ENCODE results near the gene MOSMO. TPM values are rescaled to one million over a fixed set of nuclear protein-coding genes. Genes with fewer than 3 reads are reported as not detected.

Gene MOSMO
- total RNA-seq, 4 donors from 2014 or later, result 17.9 to 39.5 (median 30.3) TPM

GRCh38 chr16:22092143-22092933 is 84.4 kb downstream of the MOSMO start, which contains the start of gene VWA3A:
Gene VWA3A (plus strand): TSS chr16:22092541. CDS start chr16:22092638, 97 bp downstream.
- H3K4me1 ChIP-seq, result no peaks in the 10 kb centered on the region
- DNase-seq, result no peak
- H3K4me3 ChIP-seq, result no peak within 1 kb of the TSS
- no peaks in the 10 kb centered on the region for H3K36me3 ChIP-seq
- TF ChIP-seq CTCF (IDR thresholded peaks at IDR 0.05) (no peak), POLR2A (IDR thresholded peaks at IDR 0.05) (no peak)
- no peaks in the 10 kb centered on the region for H3K9me3 ChIP-seq
- no peak within 1 kb of the TSS for H3K27ac ChIP-seq
- intact Hi-C loops (cut with DNase I; ENCODE audit: low total_unique reads), result no loop called here
- no peaks in the 10 kb centered on the region for H3K27me3 ChIP-seq

GRCh38 chr16:22093331-22093730 is 85.4 kb downstream of the MOSMO start:
- no peaks in the 10 kb centered on the region for H3K9me3 ChIP-seq
- H3K4me1 ChIP-seq, result no peaks in the 10 kb centered on the region
- H3K27ac ChIP-seq, result no peak overlapping the region
- TF ChIP-seq CTCF (IDR thresholded peaks at IDR 0.05) (no peak), POLR2A (IDR thresholded peaks at IDR 0.05) (no peak)
- no peaks in the 10 kb centered on the region for H3K36me3 ChIP-seq
- H3K4me3 ChIP-seq, result no peak overlapping the region
- intact Hi-C loops (cut with DNase I; ENCODE audit: low total_unique reads), result no loop called here
- no peak for DNase-seq
- no peaks in the 10 kb centered on the region for H3K27me3 ChIP-seq

- H3K4me1 ChIP-seq, result no peaks in the 10 kb centered on the region
- no peak overlapping the region for H3K27ac ChIP-seq
- DNase-seq, result no peak
- H3K4me3 ChIP-seq, result no peak overlapping the region
- intact Hi-C loops (cut with DNase I; ENCODE audit: low total_unique reads), result no loop called here
- H3K36me3 ChIP-seq, result no peaks in the 10 kb centered on the region
- TF ChIP-seq POLR2A (IDR thresholded peaks at IDR 0.05) (no peak), CTCF (IDR thresholded peaks at IDR 0.05) (no peak)
- H3K27me3 ChIP-seq, result no peaks in the 10 kb centered on the region
- no peaks in the 10 kb centered on the region for H3K9me3 ChIP-seq
Measured at GRCh38 chr16:22093996-22094395, 86.1 kb downstream of the MOSMO start.

- no peaks in the 10 kb centered on the region for H3K36me3 ChIP-seq
- no peaks in the 10 kb centered on the region for H3K27me3 ChIP-seq
- H3K27ac ChIP-seq, result no peak overlapping the region
- intact Hi-C loops (cut with DNase I; ENCODE audit: low total_unique reads), result no loop called here
- no peak for DNase-seq
- H3K4me3 ChIP-seq, result no peak overlapping the region
- no peaks in the 10 kb centered on the region for H3K9me3 ChIP-seq
- H3K4me1 ChIP-seq, result no peaks in the 10 kb centered on the region
- peak; percentile 29 to 52 (median 40) for TF ChIP-seq CTCF (IDR thresholded peaks at IDR 0.05)
- no peak for TF ChIP-seq POLR2A (IDR thresholded peaks at IDR 0.05)
Measured at GRCh38 chr16:22098405-22099255, 90.7 kb downstream of the MOSMO start.
